ENCODE results near the gene GPN3. TPM values are rescaled to one million over a fixed set of nuclear protein-coding genes. Genes with fewer than 3 reads are reported as not detected.

GPN3 gene
- total and polyA plus RNA-seq, 2 of the 13 experiments (the other 11 are each of a cell fraction or from before 2014, with no cell fraction given), result 28.7 to 29.5 TPM

GRCh38 chr12:110449799-110450497 lies 18.1 kb downstream of the GPN3 start, which contains the start of gene ARPC3 (continued):
- TF ChIP-seq ZNF512B (CRISPR knock-in tag; IDR thresholded peaks at IDR 0.05; ENCODE audit: borderline replicate concordance), result 0 out of 2 replicates have a peak, but pooled peaks have one; percentile 32
- TF ChIP-seq ZNF225 (CRISPR knock-in tag; IDR thresholded peaks at IDR 0.05), result peak; percentile 83; the same call in 1 of the 2 replicates
- TF ChIP-seq ZNF598 (CRISPR knock-in tag; IDR thresholded peaks at IDR 0.05; ENCODE audit: borderline replicate concordance), result peak; percentile 54; the same call in 1 of the 2 replicates
- no peak for TF ChIP-seq ZNF703 (CRISPR knock-in tag; IDR thresholded peaks at IDR 0.05; ENCODE audit: borderline replicate concordance)
- no peak for TF ChIP-seq ZBTB7A (CRISPR knock-in tag; IDR thresholded peaks at IDR 0.05)
- peak; percentile 68 for TF ChIP-seq REPIN1 (CRISPR knock-in tag; IDR thresholded peaks at IDR 0.05; ENCODE audit: borderline replicate concordance, low read depth)
- TF ChIP-seq ZNF281 (CRISPR knock-in tag; IDR thresholded peaks at IDR 0.05; ENCODE audit: borderline replicate concordance), result no peak
- TF ChIP-seq ZNF549 (CRISPR knock-in tag; IDR thresholded peaks at IDR 0.05), result no peak
- TF ChIP-seq ZNF414 (CRISPR knock-in tag; IDR thresholded peaks at IDR 0.05), result no peak
- TF ChIP-seq ZNF569 (CRISPR knock-in tag; IDR thresholded peaks at IDR 0.05; ENCODE audit: borderline replicate concordance), result no peak
- TF ChIP-seq CCDC6 (CRISPR knock-in tag; IDR thresholded peaks at IDR 0.05), result 0 out of 2 replicates have a peak, but pooled peaks have one; percentile 38
- no peak for TF ChIP-seq HIC2 (CRISPR knock-in tag; IDR thresholded peaks at IDR 0.05; ENCODE audit: low read depth)
- peak; percentile 73 for TF ChIP-seq HIVEP1 (CRISPR knock-in tag; IDR thresholded peaks at IDR 0.05)
- no peak for TF ChIP-seq FOXO4 (CRISPR knock-in tag; conservative IDR thresholded peaks at IDR 0.05)
- peak; percentile 67 for TF ChIP-seq TBX2 (CRISPR knock-in tag; IDR thresholded peaks at IDR 0.05; ENCODE audit: borderline replicate concordance)
- TF ChIP-seq ZNF136 (CRISPR knock-in tag; IDR thresholded peaks at IDR 0.05; ENCODE audit: low read depth), result peak; percentile 83; the same call in 1 of the 2 replicates
- TF ChIP-seq AKAP8 (CRISPR knock-in tag; IDR thresholded peaks at IDR 0.05), result peak; percentile 50; the same call in 1 of the 2 replicates
- peak; percentile 87; the same call in 1 of the 2 replicates for TF ChIP-seq KDM5B (CRISPR knock-in tag; IDR thresholded peaks at IDR 0.05; ENCODE audit: borderline replicate concordance)

Measured in HepG2 (cell line).